GM18505 (cell line): Measurements from ENCODE around the gene OR2AG1.

Experiments
- ATAC-seq: cut with Tn5 transposase; IDR thresholded peaks from one replicate; pipeline ENCODE4 v1.9.1; 2021; ENCODE audit not compliant: unreplicated experiment
- POLR2A ChIP-seq: IDR thresholded peaks from 4 replicates; pipeline ENCODE4 v1.6.1; 2011; ENCODE audit warnings: borderline replicate concordance; ENCODE audit not compliant: insufficient read depth, insufficient read length; ENCODE audit errors: extremely low read depth

OR2AG1 gene

DNA sequence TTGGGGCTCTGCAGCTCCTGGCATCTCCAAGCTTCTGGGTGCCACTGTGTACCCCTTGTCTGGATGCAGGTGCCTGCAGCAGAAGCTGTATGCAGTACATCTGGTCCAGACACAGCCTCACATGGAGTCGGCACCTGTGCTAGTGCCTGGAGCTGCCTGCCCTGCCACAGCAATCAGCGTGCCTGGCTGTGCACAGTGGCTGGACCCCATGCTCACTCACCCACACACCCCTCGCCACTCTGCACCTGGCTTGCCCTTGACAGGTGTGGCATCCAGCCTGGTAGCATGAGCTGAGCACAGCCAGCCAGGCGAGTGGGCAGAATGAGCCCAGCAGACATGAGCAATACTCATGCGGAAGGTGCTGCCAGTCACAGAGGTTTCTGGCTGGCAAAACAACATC lies 36.1 kb downstream of the OR2AG1 start:
- ATAC-seq = no peak
- TF ChIP-seq POLR2A = no peak

DNA sequence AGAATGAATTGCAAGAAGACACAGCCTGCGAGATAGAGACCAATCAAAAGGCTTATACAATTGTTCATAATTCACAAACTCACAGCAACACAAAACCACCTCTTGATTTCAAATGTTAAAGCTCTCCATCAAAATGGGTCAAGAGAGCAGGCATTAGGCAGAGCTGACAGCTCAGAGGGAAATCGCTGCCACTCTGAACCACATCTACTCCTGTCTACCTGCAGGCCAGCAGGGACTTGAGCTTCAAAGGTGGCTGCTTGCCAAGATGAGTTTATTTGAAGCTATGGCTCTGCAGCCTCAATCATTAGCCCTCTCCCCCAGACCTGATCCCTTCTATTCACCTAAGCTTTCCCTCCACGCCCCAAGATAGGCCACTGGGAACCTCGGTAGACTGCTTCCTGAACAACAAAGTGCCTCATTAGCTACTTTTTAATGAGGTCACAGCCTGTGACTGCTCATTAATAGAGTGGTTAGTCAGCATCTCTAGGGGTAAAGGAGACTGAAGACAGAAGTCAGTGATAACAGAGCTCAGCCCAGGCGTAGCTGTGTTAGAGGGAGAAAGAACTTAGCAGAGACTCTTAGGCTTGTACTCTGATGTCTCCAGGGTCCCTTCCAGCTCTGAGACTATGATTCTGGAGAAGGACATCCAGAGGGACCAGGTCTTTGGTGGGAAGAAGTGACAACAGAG lies 41.5 kb downstream of the OR2AG1 start:
- TF ChIP-seq POLR2A = no peak
- ATAC-seq = no peak

DNA sequence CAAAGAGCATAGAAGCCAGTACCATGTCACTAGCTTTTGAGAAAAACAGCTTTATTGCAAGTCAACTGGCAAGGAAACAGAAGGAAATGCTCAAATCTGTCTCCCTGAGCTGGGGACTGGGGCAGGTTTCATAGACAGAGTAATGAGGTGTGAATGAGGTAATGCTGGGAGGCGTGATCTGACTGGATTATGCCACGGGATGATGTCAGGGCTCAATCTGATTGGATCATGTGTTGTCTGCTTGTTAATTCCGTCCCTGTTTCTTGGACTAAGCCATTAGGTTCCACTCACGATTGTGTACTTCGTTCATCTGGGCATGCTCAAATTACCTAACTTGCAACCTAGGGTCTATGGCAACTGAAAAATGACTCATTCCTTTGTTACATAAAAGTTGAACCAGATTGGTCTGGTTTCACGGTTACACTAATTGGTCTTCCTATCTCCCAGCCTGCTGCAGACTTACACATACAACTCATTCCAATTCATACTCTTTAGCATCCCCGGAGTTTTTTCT lies 42.5 kb downstream of the OR2AG1 start:
- TF ChIP-seq POLR2A = no peak
- ATAC-seq = no peak

DNA sequence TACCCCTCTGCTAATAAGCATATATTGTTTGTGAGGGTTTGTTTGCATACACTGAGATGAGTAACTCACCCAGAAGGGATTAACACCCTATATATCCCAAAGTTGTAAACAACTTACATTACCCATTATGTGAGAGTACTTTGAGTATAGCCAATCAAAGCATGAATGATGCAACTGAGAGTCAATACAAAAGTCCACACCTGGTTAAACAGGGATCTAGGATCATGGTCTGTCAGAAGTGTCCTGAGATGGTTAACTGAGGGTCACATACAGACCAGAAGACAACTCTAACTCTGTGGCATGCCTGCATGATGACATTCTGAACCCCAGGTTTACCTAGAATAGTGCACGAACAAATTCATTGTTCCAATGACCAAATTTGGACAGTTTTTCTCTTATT lies 45.3 kb downstream of the OR2AG1 start:
- TF ChIP-seq POLR2A = no peak
- ATAC-seq = no peak

DNA sequence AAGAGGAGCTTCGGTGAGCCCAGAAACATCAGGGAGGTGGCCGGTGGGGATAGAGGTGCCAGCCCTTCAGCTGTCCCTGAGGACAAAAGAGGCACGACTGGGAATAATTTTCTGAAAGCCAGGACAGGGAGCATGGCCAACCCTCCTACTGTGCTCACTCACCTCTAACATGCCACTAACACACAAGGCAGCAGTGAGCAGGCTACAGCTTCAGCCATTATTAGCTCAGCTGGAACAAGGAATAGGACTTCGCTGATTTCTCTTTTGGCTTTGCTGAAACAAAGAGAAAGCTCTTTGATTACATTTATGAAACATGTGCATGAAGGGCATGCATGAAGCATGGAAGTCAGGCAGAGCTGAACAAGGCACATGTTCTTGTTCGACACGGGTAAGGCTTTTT lies 50.5 kb downstream of the OR2AG1 start:
- no peak for ATAC-seq
- no peak for TF ChIP-seq POLR2A

DNA sequence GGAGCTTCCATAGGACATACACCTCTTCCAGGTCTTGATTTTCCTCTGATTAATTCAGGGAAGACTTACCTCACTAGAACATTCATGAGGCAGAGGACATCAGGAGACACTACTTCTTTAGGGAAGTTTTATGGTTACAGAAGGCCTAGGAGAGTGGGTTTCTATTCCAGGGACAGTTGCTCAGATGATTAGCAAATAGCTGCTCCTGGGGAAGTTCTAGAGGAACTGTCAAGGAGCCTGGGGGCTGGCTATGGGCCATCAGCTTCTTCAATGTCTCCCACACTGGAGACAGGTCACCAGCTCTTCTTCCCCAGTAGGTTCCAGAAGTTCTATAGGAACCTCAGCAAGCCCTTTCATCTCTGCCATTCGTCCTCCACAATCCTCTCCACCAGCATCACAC lies 51.2 kb downstream of the OR2AG1 start:
- TF ChIP-seq POLR2A = no peak
- no peak for ATAC-seq
